GM10266 (cell line): ENCODE measurements around the gene TMEM258.

Experiments used
- DNase-seq: peaks from one replicate; pipeline ENCODE4 v3.0.0; 2012; ENCODE audit errors: extremely low spot score
- TF ChIP-seq, protein P1 (sequence below): IDR thresholded peaks from 2 replicates; pipeline ENCODE4 v1.5.1; 2012; ENCODE audit warnings: mild to moderate bottlenecking, low read depth; ENCODE audit not compliant: control insufficient read depth, insufficient read depth; ENCODE audit errors: missing control alignments

Gene TMEM258

DNA sequence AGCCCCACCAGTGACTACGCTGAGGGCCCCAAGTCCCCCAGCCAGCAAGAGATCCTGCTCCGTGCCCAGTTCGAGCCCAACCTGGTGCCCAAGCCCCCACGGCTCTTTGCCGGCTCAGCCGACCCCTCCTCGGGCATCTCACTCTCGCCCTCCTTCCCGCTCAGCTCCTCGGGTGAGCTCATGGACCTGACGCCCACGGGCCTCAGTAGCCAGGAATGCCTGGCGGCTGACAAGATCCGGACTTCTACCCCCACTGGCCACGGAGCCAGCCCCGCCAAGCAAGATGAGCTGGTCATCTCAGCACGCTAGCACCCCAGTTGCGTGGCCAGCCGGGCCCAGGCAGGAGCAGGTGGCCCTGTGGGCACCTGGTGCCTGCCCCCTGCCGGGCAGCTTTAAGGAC, 48.2 kb downstream of the TMEM258 start:
- DNase-seq = no peak
- TF ChIP-seq, protein P1, sequence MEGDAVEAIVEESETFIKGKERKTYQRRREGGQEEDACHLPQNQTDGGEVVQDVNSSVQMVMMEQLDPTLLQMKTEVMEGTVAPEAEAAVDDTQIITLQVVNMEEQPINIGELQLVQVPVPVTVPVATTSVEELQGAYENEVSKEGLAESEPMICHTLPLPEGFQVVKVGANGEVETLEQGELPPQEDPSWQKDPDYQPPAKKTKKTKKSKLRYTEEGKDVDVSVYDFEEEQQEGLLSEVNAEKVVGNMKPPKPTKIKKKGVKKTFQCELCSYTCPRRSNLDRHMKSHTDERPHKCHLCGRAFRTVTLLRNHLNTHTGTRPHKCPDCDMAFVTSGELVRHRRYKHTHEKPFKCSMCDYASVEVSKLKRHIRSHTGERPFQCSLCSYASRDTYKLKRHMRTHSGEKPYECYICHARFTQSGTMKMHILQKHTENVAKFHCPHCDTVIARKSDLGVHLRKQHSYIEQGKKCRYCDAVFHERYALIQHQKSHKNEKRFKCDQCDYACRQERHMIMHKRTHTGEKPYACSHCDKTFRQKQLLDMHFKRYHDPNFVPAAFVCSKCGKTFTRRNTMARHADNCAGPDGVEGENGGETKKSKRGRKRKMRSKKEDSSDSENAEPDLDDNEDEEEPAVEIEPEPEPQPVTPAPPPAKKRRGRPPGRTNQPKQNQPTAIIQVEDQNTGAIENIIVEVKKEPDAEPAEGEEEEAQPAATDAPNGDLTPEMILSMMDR = no peak

DNA sequence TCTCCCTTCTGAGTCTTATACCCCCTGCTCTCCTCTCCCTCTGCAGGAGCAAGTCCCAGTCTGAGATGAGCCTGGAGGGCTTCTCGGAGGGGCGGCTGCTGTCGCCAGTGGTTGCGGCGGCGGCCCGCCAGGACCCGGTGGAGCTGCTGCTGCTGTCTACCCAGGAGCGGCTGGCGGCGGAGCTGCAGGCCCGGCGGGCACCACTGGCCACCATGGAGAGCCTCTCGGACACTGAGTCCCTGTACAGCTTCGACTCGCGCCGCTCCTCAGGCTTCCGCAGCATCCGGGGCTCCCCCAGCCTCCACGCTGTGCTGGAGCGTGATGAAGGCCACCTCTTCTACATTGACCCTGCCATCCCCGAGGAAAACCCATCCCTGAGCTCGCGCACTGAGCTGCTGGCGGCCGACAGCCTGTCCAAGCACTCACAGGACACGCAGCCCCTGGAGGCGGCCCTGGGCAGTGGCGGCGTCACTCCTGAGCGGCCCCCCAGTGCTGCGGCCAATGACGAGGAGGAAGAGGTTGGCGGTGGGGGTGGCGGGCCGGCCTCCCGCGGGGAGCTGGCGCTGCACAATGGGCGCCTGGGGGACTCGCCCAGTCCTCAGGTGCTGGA, 48.8 kb downstream of the TMEM258 start:
- no peak for DNase-seq
- TF ChIP-seq, protein P1 = no peak

DNA sequence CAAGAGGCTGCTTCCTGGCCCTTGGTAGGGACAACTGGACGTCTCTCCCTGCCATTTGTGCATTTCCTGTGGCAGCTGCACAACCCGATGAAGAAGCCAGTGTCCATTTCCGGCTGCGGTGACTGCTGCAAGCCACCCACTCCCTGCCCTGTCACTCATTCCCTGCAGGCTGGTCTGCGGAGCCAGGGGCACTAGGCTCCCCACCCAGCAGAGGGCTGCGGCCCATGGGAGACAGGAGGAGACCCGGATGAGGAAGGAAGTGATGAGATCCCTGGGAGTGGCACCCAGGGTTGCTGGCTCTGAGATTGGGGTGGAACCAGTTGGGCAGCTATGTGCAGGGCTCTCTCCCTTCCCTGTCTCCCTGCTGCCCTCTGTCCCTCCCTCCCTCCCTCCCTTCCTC, 50.0 kb downstream of the TMEM258 start:
- DNase-seq = no peak
- TF ChIP-seq, protein P1 = no peak

DNA sequence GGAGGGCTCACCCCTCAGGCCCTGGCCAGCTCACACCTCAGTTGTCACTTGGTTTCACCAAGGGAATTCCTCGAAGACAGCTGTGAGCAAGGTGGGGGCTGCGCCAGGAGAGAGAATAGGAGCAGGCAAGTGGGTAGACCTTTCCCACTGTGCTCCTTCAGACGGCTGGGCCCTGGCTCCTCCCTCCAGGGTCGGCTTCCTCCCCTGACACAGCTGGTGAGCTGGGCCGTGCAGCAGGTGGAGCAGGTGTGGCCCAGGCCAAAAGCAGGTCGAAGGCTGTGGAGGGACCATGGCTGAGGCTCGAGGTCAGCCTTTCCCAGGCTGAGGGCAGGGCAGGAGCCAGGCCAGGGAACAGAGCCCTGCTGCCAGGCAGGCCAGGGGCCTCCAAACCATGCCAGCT, 52.4 kb downstream of the TMEM258 start:
- DNase-seq = no peak

DNA sequence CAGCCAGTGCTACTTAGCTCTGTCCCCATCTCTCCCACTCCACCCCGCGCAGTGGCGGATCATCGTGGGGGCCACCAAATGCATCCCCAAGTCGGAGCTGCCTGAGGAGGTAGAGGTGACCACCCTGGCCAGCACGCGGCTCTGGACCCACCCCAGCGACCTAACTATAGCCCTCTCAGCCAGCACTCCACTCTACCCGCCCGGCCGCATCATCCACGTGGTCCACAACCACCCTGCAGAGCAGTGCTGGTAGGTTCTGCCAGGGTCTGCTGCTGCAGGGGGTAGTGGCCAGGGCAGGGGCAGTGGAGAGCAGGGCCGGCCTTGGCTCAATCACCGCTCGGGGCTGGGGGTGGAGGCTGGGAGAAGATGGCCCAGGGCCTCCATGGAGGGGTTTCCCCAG, 53.0 kb downstream of the TMEM258 start:
- no peak for DNase-seq
- TF ChIP-seq, protein P1 = no peak

More for the DNA sequence above, 52.4 kb downstream of the TMEM258 start:
- TF ChIP-seq, protein P1 = no peak
